GM12865 (cell line): ENCODE measurements around the gene CRISPLD2.

Experiments
- DNase-seq: peaks from one replicate; pipeline ENCODE4 v3.0.0; 2010; ENCODE audit warnings: low read depth
- H3K4me3 ChIP-seq: 2 replicates; pipeline ENCODE4 v1.5.1; 2011; ENCODE audit warnings: mild to moderate bottlenecking, low read depth, low read length, control low read depth
- TF ChIP-seq, protein P1 (sequence below): IDR thresholded peaks from 2 replicates; pipeline ENCODE4 v1.5.1; 2011; ENCODE audit warnings: low read length, control low read depth, low read depth, inconsistent platforms; ENCODE audit not compliant: insufficient read depth; ENCODE audit errors: missing control alignments

Gene CRISPLD2

DNA sequence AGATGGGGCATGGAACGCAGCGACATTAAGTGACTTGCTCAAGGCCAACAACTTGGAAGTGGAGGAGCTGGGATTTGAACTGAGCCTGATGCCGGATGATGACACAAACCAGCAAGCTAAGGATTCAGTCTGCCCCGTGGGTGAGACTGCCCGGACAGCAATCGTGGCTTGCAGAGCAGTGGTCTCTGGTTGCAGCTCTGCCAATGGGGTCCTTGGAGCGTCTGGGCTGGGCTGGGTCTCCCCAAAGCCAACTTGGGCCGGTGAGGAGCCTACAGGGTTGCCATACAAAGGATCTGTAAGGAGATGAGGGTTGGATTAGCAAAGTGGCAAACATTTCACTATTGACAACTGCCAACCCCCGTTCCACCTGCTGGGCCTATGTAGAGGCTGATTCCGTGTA lies 2.6 kb upstream of the CRISPLD2 start:
- H3K4me3 ChIP-seq, result no peak overlapping the region
- no peak for DNase-seq
- TF ChIP-seq, protein P1, sequence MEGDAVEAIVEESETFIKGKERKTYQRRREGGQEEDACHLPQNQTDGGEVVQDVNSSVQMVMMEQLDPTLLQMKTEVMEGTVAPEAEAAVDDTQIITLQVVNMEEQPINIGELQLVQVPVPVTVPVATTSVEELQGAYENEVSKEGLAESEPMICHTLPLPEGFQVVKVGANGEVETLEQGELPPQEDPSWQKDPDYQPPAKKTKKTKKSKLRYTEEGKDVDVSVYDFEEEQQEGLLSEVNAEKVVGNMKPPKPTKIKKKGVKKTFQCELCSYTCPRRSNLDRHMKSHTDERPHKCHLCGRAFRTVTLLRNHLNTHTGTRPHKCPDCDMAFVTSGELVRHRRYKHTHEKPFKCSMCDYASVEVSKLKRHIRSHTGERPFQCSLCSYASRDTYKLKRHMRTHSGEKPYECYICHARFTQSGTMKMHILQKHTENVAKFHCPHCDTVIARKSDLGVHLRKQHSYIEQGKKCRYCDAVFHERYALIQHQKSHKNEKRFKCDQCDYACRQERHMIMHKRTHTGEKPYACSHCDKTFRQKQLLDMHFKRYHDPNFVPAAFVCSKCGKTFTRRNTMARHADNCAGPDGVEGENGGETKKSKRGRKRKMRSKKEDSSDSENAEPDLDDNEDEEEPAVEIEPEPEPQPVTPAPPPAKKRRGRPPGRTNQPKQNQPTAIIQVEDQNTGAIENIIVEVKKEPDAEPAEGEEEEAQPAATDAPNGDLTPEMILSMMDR, result no peak

DNA sequence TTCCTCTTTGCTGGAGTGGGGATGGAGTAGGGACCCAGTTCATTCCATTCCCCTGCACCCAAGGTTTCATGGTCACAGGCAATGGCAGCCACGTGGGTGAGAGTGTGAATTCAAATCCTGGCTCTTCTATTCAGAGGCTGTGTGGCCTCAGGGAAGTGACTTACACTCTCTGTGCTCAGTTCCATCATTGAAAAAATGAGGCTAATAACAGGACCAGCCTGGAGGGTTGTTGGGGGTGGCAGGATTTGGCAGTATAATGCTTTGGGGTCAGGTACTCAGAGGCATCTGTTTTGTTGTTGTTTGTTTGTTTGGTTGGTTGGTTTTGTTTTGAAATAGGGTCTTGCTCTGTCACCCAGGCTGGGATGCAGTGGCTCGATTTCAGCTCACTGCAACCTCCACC lies 2.2 kb upstream of the CRISPLD2 start:
- no peak for DNase-seq
- no peak overlapping the region for H3K4me3 ChIP-seq
- TF ChIP-seq, protein P1, result no peak

GRCh38 chr16:84818133-84818532 lies 1.7 kb upstream of the CRISPLD2 start:
- no peak overlapping the region for H3K4me3 ChIP-seq
- TF ChIP-seq, protein P1, result no peak
- no peak for DNase-seq

- TF ChIP-seq, protein P1, result no peak
- H3K4me3 ChIP-seq, result no peak overlapping the region
- no peak for DNase-seq
These were observed 669 bp upstream of the CRISPLD2 start for GRCh38 chr16:84818989-84819643.

- TF ChIP-seq, protein P1, result no peak
These were observed 510 bp downstream of the CRISPLD2 start for GRCh38 chr16:84820305-84820684.

GRCh38 chr16:84820771-84821170 lies 986 bp downstream of the CRISPLD2 start:
- H3K4me3 ChIP-seq, result no peak overlapping the region
- DNase-seq, result no peak
- TF ChIP-seq, protein P1, result no peak

More at GRCh38 chr16:84820305-84820684, 510 bp downstream of the CRISPLD2 start:
- no peak overlapping the region for H3K4me3 ChIP-seq
- DNase-seq, result no peak

GRCh38 chr16:84821179-84821578 lies 1.4 kb downstream of the CRISPLD2 start:
- TF ChIP-seq, protein P1, result no peak
- H3K4me3 ChIP-seq, result no peak overlapping the region

More at GRCh38 chr16:84821179-84821578, 1.4 kb downstream of the CRISPLD2 start:
- DNase-seq, result no peak
